ENCODE measurements around the gene CEP57.
"Not testable (repeated sequence)": the region's sequence is repeated elsewhere in the genome, so short reads cannot be mapped to it uniquely, and the experiment has no call there.

CEP57 gene

DNA sequence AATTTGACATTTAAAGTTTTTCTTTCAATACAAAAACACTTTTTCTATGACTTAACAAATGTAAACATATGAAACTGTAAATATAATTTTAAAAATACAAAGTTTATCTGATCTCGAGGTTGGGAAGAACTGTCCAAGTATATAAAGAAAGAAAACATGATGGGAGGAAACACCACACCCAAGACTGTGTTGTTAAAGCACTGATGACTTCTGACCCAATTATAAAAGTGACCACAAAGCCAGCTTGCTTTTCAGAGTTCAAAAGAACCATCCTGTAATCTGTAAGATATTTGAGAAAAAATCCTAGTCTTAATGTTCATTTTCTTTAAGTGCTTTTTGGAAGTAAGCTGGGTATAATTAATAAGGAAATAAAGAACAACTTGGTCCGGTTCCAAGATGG lies 15.6 kb downstream of the CEP57 start:
- DNase-seq (ENCODE audit: low read depth), result no peak
- H3K4me3 ChIP-seq (ENCODE audit: low read depth, low read length), result no peak overlapping the region
- TF ChIP-seq, protein P1, sequence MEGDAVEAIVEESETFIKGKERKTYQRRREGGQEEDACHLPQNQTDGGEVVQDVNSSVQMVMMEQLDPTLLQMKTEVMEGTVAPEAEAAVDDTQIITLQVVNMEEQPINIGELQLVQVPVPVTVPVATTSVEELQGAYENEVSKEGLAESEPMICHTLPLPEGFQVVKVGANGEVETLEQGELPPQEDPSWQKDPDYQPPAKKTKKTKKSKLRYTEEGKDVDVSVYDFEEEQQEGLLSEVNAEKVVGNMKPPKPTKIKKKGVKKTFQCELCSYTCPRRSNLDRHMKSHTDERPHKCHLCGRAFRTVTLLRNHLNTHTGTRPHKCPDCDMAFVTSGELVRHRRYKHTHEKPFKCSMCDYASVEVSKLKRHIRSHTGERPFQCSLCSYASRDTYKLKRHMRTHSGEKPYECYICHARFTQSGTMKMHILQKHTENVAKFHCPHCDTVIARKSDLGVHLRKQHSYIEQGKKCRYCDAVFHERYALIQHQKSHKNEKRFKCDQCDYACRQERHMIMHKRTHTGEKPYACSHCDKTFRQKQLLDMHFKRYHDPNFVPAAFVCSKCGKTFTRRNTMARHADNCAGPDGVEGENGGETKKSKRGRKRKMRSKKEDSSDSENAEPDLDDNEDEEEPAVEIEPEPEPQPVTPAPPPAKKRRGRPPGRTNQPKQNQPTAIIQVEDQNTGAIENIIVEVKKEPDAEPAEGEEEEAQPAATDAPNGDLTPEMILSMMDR (IDR thresholded peaks at IDR 0.05; ENCODE audit: control insufficient read depth, extremely low read depth, insufficient read depth), result no peak

DNA sequence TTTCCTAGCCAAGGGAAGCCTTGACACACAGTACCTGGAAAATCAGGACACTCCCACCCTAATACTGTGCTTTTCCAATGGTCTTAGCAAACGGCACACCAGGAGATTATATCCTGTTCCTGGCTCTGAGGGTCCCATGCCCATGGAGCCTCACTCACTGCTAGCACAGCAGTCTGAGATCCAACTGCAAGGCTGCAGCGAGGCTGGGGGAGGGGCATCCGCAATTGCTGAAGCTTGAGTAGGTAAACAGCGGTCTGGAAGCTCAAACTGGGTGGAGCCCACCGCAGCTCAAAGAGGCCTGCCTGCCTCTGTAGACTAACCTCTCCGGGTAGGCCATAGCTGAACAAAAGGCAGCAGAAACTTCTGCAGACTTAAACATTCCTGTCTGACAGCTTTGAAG lies 16.2 kb downstream of the CEP57 start:
- H3K4me3 ChIP-seq (ENCODE audit: low read depth, low read length); DNase-seq (ENCODE audit: low read depth): not testable (repeated sequence)

DNA sequence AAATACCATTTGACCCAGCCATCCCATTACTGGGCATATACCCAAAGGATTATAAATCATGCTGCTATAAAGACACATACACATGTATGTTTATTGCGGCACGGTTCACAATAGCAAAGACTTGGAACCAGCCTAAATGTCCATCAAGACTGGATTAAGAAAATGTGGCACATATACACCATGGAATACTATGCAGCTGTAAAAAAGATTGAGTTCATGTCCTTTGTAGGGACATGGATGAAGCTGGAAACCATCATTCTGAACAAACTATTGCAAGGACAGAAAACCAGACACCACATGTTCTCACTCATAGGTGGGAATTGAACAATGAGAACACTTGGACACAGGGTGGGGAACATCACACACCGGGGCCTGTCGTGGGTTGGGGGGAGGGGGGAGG lies 20.8 kb downstream of the CEP57 start:
- not testable (repeated sequence) for DNase-seq (ENCODE audit: low read depth); H3K4me3 ChIP-seq (ENCODE audit: low read depth, low read length)

DNA sequence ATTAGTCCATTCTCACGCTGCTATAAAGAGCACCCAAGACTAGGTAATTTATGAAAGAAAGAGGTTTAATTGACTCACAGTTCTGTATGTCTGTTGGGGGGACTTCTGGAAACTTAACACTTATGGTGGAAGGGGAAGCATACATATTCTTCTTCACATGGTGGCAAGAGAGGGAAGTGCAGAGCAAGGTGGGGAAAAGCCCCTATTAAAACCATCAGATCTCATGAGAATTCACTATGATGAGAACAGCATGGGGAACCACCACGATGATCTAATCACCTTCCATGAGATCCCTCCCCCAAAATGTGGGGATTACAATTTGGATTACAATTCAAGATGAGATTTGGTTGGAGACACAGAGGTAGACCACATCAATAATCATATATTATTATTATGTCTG lies 25.7 kb downstream of the CEP57 start:
- H3K4me3 ChIP-seq (ENCODE audit: low read depth, low read length), result no peak overlapping the region
- TF ChIP-seq, protein P1 (IDR thresholded peaks at IDR 0.05; ENCODE audit: control insufficient read depth, extremely low read depth, insufficient read depth), result no peak
- DNase-seq (ENCODE audit: low read depth), result no peak

DNA sequence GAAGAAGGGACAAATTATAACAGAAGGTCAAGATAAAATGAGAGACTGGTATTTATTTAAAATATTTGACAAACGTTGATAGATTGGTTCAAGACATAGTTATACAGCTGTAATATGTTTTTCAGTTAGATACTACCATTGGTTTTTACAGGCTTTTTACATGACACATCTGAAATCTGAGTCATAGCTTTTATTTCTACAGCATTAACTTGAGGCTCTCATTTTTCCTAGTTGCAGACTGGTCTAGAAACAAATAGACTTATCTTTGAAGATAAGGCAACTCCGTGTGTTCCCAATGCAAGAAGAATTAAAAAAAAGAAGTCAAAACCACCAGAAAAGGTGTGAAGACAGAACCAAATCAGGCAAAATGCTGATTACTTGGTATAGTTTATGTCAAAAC lies 31.3 kb downstream of the CEP57 start:
- TF ChIP-seq, protein P1 (IDR thresholded peaks at IDR 0.05; ENCODE audit: control insufficient read depth, extremely low read depth, insufficient read depth), result no peak
- H3K4me3 ChIP-seq (ENCODE audit: low read depth, low read length), result no peak overlapping the region
- no peak for DNase-seq (ENCODE audit: low read depth)

DNA sequence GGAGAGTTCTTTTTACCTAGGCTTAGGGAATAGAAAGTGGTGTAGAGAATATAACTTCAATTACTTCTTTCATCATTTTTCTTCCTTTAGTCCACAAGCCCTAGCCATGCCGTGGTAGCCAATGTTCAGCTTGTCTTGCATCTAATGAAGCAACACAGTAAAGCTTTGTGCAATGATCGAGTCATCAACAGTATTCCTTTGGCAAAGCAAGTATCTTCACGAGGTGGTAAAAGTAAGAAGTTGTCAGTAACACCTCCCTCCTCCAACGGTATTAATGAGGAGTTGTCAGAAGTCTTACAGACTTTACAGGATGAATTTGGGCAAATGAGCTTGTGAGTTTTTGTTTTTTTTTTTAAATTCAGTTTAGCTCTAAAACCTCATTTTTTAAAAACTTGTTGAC lies 37.4 kb downstream of the CEP57 start:
- no peak overlapping the region for H3K4me3 ChIP-seq (ENCODE audit: low read depth, low read length)
- TF ChIP-seq, protein P1 (IDR thresholded peaks at IDR 0.05; ENCODE audit: control insufficient read depth, extremely low read depth, insufficient read depth), result no peak
- DNase-seq (ENCODE audit: low read depth), result no peak

DNA sequence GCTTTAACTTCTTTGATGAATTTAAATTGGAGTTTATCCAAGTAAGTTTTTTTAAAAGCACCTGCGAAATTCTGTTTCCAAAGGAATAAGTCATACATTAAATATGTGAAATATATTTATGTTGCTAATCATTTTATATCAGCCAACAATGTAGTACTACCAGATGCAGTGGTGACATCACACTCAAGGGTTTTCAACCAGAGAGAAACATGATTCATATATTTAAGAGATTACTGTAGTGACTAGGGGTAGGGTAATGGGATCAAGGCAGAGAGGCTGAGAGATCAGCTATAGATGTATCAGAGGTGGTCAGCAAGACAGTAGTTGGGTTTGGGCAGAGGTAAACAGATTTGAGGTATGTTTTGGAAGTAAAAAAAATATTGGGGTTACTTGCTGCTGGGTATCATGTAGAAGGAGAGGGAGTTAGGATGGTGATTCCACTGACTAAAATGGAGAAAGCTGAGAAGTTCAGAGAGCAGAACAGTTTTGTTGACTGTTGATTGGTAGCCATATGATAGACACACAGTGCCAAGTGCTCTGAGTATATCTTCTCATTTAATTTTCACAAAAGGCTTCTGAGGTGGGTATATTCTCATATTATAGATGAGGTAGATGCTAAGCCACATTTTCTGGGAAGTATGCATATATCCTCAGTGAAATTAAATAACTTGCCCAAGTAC lies 39.4 kb downstream of the CEP57 start:
- no peak overlapping the region for H3K4me3 ChIP-seq (ENCODE audit: low read depth, low read length)
- TF ChIP-seq, protein P1 (IDR thresholded peaks at IDR 0.05; ENCODE audit: control insufficient read depth, extremely low read depth, insufficient read depth), result no peak
- no peak for DNase-seq (ENCODE audit: low read depth)

DNA sequence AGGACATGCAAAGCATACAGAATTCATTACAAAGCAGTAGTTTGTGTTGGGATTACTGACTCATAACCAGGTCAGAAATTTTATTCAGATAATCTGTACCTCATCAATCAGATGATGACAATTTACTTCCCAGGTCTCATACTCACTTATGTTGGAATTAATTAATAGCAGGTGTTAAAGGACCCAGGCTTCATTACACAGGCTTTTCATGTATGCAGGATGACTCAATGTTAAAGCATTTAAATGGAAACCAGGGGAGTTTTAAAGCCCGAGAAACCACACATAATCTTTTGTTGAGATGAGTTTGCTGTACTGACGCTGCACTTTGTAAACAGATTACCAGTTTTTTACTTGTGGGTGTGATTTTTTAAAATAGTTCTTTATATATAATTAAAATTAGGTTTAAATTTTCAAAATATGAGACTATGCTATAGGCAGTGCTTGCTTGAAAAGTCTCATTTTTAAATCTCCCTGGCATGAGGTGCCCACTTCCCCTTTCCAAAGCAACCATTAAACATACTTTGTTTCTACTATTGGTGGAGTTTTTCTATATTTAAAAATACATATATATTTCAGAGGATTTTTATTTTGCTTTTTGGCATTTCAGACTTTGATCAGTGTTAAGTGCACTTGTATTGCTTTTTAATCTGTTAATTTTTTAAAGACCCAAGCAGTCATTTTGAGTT lies 41.0 kb downstream of the CEP57 start:
- no peak for DNase-seq (ENCODE audit: low read depth)
- no peak overlapping the region for H3K4me3 ChIP-seq (ENCODE audit: low read depth, low read length)
- TF ChIP-seq, protein P1 (IDR thresholded peaks at IDR 0.05; ENCODE audit: control insufficient read depth, extremely low read depth, insufficient read depth), result no peak

All from LNCaP clone FGC (cell line).